BJ (cell line): ENCODE results near the gene CIDEB. TPM values are rescaled to one million over a fixed set of nuclear protein-coding genes. Genes with fewer than 3 reads are reported as not detected.

Experiments
- CTCF ChIA-PET: fragments of 350-600 bp; formaldehyde crosslinking; extraction: SDS; loops from one replicate; lab custom pipeline; 2021; ENCODE audit warnings: antibody characterized with exemption, inconsistent platforms; lab: Yijun Ruan, JAX
- POLR2A ChIA-PET: fragments of 300-600 bp; sonication (Branson Sonifier 250); formaldehyde crosslinking; extraction: SDS; loops from one replicate; lab custom pipeline; 2021; ENCODE audit warnings: antibody characterized with exemption; lab: Charles Lee
- DNase-seq: peaks from one replicate; pipeline ENCODE4 v3.0.0-alpha.2; 2011; ENCODE audit warnings: low read depth
- H3K27me3 ChIP-seq: 2 replicates; pipeline ENCODE4 v1.6.0; 2011; ENCODE audit warnings: low read length; ENCODE audit not compliant: control insufficient read depth, insufficient read depth
- H3K36me3 ChIP-seq: 2 replicates; pipeline ENCODE4 v1.5.1; 2011; ENCODE audit warnings: low read length; ENCODE audit not compliant: control insufficient read depth, insufficient read depth
- H3K4me3 ChIP-seq: 2 replicates; pipeline ENCODE4 v1.5.1; 2011; ENCODE audit warnings: low read depth, mild to moderate bottlenecking, control low read depth, low read length
- CTCF ChIP-seq: IDR thresholded peaks from 2 replicates; pipeline ENCODE4 v1.5.1; 2011; ENCODE audit warnings: low read depth, mild to moderate bottlenecking, control low read depth, inconsistent platforms, low read length, moderate library complexity; ENCODE audit not compliant: insufficient read depth
- polyA plus RNA-seq: library from polyadenylated mRNA; depleted of rRNA; stranded (reverse); fragments of >200 nt; gene quantifications from 2 replicates; pipeline ENCODE4 v1.2.3, GENCODE V29; 2011

Gene CIDEB
- polyA plus RNA-seq, 1 experiment = 0.98 TPM

GRCh38 chr14:24300326-24300980 is 7.3 kb downstream of the CIDEB start:
- ChIA-PET CTCF (interaction anchor here (0.9 to 9.8 kb wide), 11 partner anchors 9 to 243 kb away, joined by 3 to 205 read pairs (median 6); partner anchors contain the start of genes CIDEB, LTB4R, LTB4R2 and MDP1), POLR2A (interaction anchor here (1.0 kb wide), 1 partner anchor 105 kb away, joined by 3 read pairs; no protein-coding TSS in a partner anchor)
- Histone ChIP-seq H3K4me3 (peak overlapping the region; percentile 72), H3K36me3 (peaks cover 22% of the 10 kb centered on the region), H3K27me3 (no peaks in the 10 kb centered on the region)
- TF ChIP-seq CTCF = no peak
- DNase-seq = no peak

- Histone ChIP-seq H3K4me3 (peak within 1 kb of the TSS; percentile 72), H3K27me3 (no peaks in the 10 kb centered on the region), H3K36me3 (peaks cover 20% of the 10 kb centered on the region)
- TF ChIP-seq CTCF = no peak
- peak; percentile 32 for DNase-seq
- ChIA-PET POLR2A (interaction anchor here (1.0 kb wide), 1 partner anchor 104 kb away, joined by 3 read pairs; no protein-coding TSS in a partner anchor), CTCF (interaction anchor here (0.7 to 9.8 kb wide), 16 partner anchors 10 to 242 kb away, joined by 3 to 205 read pairs (median 4); partner anchors contain the start of genes CHMP4A, CIDEB, LTB4R and LTB4R2)
Observed at GRCh38 chr14:24299255-24300191, 8.3 kb downstream of the CIDEB start, which contains the start of the genes DHRS1 and NOP9. Gene DHRS1, minus strand, starts transcription at chr14:24299780. Its CDS starts 674 bp downstream, at chr14:24299106. Gene NOP9, plus strand, starts transcription at chr14:24299850. Its CDS starts 105 bp downstream, at chr14:24299955.

- H3K36me3 ChIP-seq = peaks cover 18% of the 10 kb centered on the region
- peak overlapping the region; percentile 72 for H3K4me3 ChIP-seq
- no peak for TF ChIP-seq CTCF
- H3K27me3 ChIP-seq = no peaks in the 10 kb centered on the region
- CTCF ChIA-PET = interaction anchor here (0.7 to 9.8 kb wide), 16 partner anchors 10 to 242 kb away, joined by 3 to 205 read pairs (median 7); partner anchors contain the start of genes CHMP4A, CIDEB, LTB4R and LTB4R2
- POLR2A ChIA-PET = no interaction called here
- DNase-seq = no peak
Observed at GRCh38 chr14:24298892-24299254, 8.9 kb downstream of the CIDEB start.

GRCh38 chr14:24297190-24297964 is 10.4 kb downstream of the CIDEB start:
- no peaks in the 10 kb centered on the region for H3K27me3 ChIP-seq
- TF ChIP-seq CTCF = peak; percentile 48
- no peak overlapping the region for H3K4me3 ChIP-seq
- POLR2A ChIA-PET = interaction anchor here (0.7 kb wide), 1 partner anchor 62 kb away, joined by 3 read pairs; no protein-coding TSS in a partner anchor
- H3K36me3 ChIP-seq = peaks cover 10% of the 10 kb centered on the region
- CTCF ChIA-PET = interaction anchor here (0.6 to 9.8 kb wide), 28 partner anchors 8 to 240 kb away, joined by 3 to 205 read pairs (median 5); partner anchors contain the start of genes CHMP4A, CIDEB, DCAF11 and GMPR2
- no peak for DNase-seq
